SK-N-SH (cell line): ENCODE measurements around the gene BCL7C. TPM values are rescaled to one million over a fixed set of nuclear protein-coding genes. Genes with fewer than 3 reads are reported as not detected.

Experiments used
- CTCF ChIA-PET: fragments of 300-600, 350-600 bp; formaldehyde crosslinking; extraction: SDS; loops from one replicate; lab custom pipeline; 2021; lab: Yijun Ruan, JAX
- POLR2A ChIA-PET: fragments of 350-600 bp; sonication (Branson Sonifier 250); formaldehyde crosslinking; extraction: SDS; loops from one replicate; lab custom pipeline; 2020; ENCODE audit warnings: antibody characterized with exemption, inconsistent platforms; lab: Yijun Ruan, JAX
- DNase-seq: peaks from one replicate; pipeline ENCODE4 v3.0.0; 2012
- H2AFZ ChIP-seq: fragments of 200-600 bp; sonication (generic); 2 replicates; pipeline ENCODE4 v1.8.1; 2016; ENCODE audit warnings: antibody characterized with exemption, mild to moderate bottlenecking, low read depth
- H3F3A ChIP-seq: fragments of 200-600 bp; sonication (generic); replicated peaks from 2 replicates; pipeline ENCODE3; 2016; ENCODE audit warnings: antibody characterized with exemption, mild to moderate bottlenecking; ENCODE audit not compliant: insufficient read depth
- H3K27ac ChIP-seq, 2 experiments: fragments of 200-500 bp in 1 of 2; fragments of 200-600 bp in 1 of 2; sonication (Bioruptor generic) in 1 of 2; sonication (generic), shearing (Covaris generic) in 1 of 2; 2 replicates each; pipeline versions ENCODE4 v1.5.1 to v1.6.1; 2014 to 2016; ENCODE audit warnings: low read depth in 2 of 2, inconsistent platforms in 1 of 2, low read length in 1 of 2, mild to moderate bottlenecking in 1 of 2, mixed read lengths in 1 of 2
- H3K27me3 ChIP-seq: fragments of 200-600 bp; sonication (generic), shearing (Covaris generic); 2 replicates; pipeline ENCODE4 v1.6.1; 2016; ENCODE audit warnings: mixed run types; ENCODE audit not compliant: insufficient read depth
- H3K36me3 ChIP-seq, 2 experiments: fragments of 200-500 bp in 1 of 2; fragments of 200-600 bp in 1 of 2; sonication (Bioruptor generic) in 1 of 2; sonication (generic) in 1 of 2; replicated peaks in 1 of 2; 2 replicates each; pipeline versions ENCODE3 to v1.5.1; 2014 to 2016; ENCODE audit warnings: low read length in 1 of 2, mild to moderate bottlenecking in 1 of 2; ENCODE audit not compliant: insufficient read depth in 2 of 2, control insufficient read depth in 1 of 2
- H3K4me1 ChIP-seq, 2 experiments: fragments of 200-500 bp in 1 of 2; fragments of 200-600 bp in 1 of 2; sonication (Bioruptor generic) in 1 of 2; sonication (generic), shearing (Covaris generic) in 1 of 2; 2 replicates each; pipeline versions ENCODE4 v1.5.1 to v1.6.1; 2014 to 2016; ENCODE audit warnings: low read depth in 1 of 2, low read length in 1 of 2, mixed run types in 1 of 2; ENCODE audit not compliant: insufficient read depth in 2 of 2, control insufficient read depth in 1 of 2
- H3K4me2 ChIP-seq: fragments of 200-600 bp; sonication (generic), shearing (Covaris generic); 2 replicates; pipeline ENCODE4 v1.6.1; 2017; ENCODE audit warnings: mixed run types
- H3K4me3 ChIP-seq, 2 experiments: fragments of 200-500 bp in 1 of 2; fragments of 200-600 bp in 1 of 2; sonication (Bioruptor generic) in 1 of 2; sonication (generic), shearing (Covaris generic) in 1 of 2; 2 replicates each; pipeline versions ENCODE4 v1.5.1 to v1.8.1; 2014 to 2016; ENCODE audit warnings: low read depth in 2 of 2, inconsistent platforms in 1 of 2, low read length in 1 of 2, mild to moderate bottlenecking in 1 of 2, mixed read lengths in 1 of 2, moderate library complexity in 1 of 2
- H3K79me2 ChIP-seq: fragments of 200-600 bp; sonication (generic); 2 replicates; pipeline ENCODE4 v1.8.1; 2017; ENCODE audit warnings: mild to moderate bottlenecking; ENCODE audit not compliant: insufficient read depth
- H3K9ac ChIP-seq: fragments of 200-600 bp; sonication (generic); 2 replicates; pipeline ENCODE4 v1.6.1; 2017; ENCODE audit warnings: mixed run types
- H3K9me2 ChIP-seq: fragments of 200-600 bp; sonication (generic); 2 replicates; pipeline ENCODE4 v1.6.1; 2017; ENCODE audit warnings: mixed run types
- H3K9me3 ChIP-seq: fragments of 200-600 bp; sonication (generic); 2 replicates; pipeline ENCODE4 v1.6.1; 2017; ENCODE audit warnings: mixed run types, mild to moderate bottlenecking, moderate library complexity
- H4K20me1 ChIP-seq: fragments of 200-600 bp; sonication (generic); 2 replicates; pipeline ENCODE4 v1.6.1; 2017; ENCODE audit warnings: mild to moderate bottlenecking, mixed run types; ENCODE audit not compliant: insufficient read depth
- CHD2 ChIP-seq: fragments of 150-350 bp; IDR thresholded peaks from 2 replicates; pipeline ENCODE4 v1.6.1; 2018; ENCODE audit warnings: low read length; ENCODE audit not compliant: partially characterized antibody
- EP300 ChIP-seq, 2 experiments: IDR thresholded peaks; 2 replicates each; pipeline versions ENCODE4 v1.4.0 to v1.6.1; 2012; ENCODE audit warnings: borderline replicate concordance in 1 of 2, low read depth in 1 of 2, low read length in 1 of 2
- EZH2phosphoT487 ChIP-seq: fragments of 200-600 bp; sonication (generic); IDR thresholded peaks from 2 replicates; pipeline ENCODE4 v1.6.1; 2017; ENCODE audit warnings: low read depth, mixed run types, mild to moderate bottlenecking, antibody characterized with exemption, moderate library complexity, borderline replicate concordance
- FOSL2 ChIP-seq: IDR thresholded peaks from 2 replicates; pipeline ENCODE4 v1.4.0; 2012; ENCODE audit warnings: low read depth, mild to moderate bottlenecking, moderate library complexity, borderline replicate concordance
- NRF1 ChIP-seq: IDR thresholded peaks from 2 replicates; pipeline ENCODE4 v1.6.1; 2012; ENCODE audit warnings: low read depth, mild to moderate bottlenecking, low read length
- RAD21 ChIP-seq: IDR thresholded peaks from 2 replicates; pipeline ENCODE4 v1.6.1; 2012; ENCODE audit warnings: mild to moderate bottlenecking, low read length
- RCOR1 ChIP-seq: fragments of 150-350 bp; IDR thresholded peaks from 2 replicates; pipeline ENCODE4 v1.6.1; 2017; ENCODE audit warnings: antibody characterized with exemption, low read length
- RFX5 ChIP-seq: IDR thresholded peaks from 2 replicates; pipeline ENCODE4 v1.6.1; 2012; ENCODE audit warnings: mild to moderate bottlenecking, improper control_type of control experiment, low read length
- RXRA ChIP-seq: IDR thresholded peaks from 2 replicates; pipeline ENCODE4 v1.4.0; 2012; ENCODE audit warnings: low read depth, mild to moderate bottlenecking, borderline replicate concordance
- SIN3A ChIP-seq: IDR thresholded peaks from 2 replicates; pipeline ENCODE4 v1.6.1; 2012; ENCODE audit warnings: low read depth, mild to moderate bottlenecking, low read length, moderate library complexity, borderline replicate concordance
- TAF1 ChIP-seq: IDR thresholded peaks from 2 replicates; pipeline ENCODE4 v1.6.1; 2012; ENCODE audit warnings: low read depth, mild to moderate bottlenecking, low read length, moderate library complexity, borderline replicate concordance
- WGBS: methylation state at CpG from one replicate; pipeline ENCODE4 v1.1.6; 2017; ENCODE audit warnings: low lambda C conversion rate; 5-methylcytosine and 5-hydroxymethylcytosine counted together
- polyA plus RNA-seq, 3 experiments: library from polyadenylated mRNA; depleted of rRNA; stranded (reverse); fragments of >200 nt; gene quantifications; 2 replicates each; pipeline ENCODE4 v1.2.3, GENCODE V29; 2012
- TF ChIP-seq, protein P1 (sequence below): IDR thresholded peaks from 2 replicates; pipeline ENCODE4; 2012
- TF ChIP-seq, protein P2 (sequence below): IDR thresholded peaks from 2 replicates; pipeline ENCODE4 v1.4.0; 2012; ENCODE audit warnings: low read depth, borderline replicate concordance
- TF ChIP-seq, protein P3 (sequence below): IDR thresholded peaks from 2 replicates; pipeline ENCODE4 v1.4.0; 2012; ENCODE audit warnings: low read depth
- TF ChIP-seq, protein P4 (sequence below): fragments of 150-350 bp; IDR thresholded peaks from 2 replicates; pipeline ENCODE4 v1.6.1; 2017; ENCODE audit warnings: antibody characterized with exemption, low read length, low read depth, borderline replicate concordance
- TF ChIP-seq, protein P5 (sequence below): IDR thresholded peaks from 2 replicates; pipeline ENCODE4 v1.6.1; 2012; ENCODE audit warnings: mild to moderate bottlenecking, low read depth, low read length, moderate library complexity

BCL7C gene
- polyA plus RNA-seq, 1 of the 3 experiments (the other 2 are of a cell fraction): 56.3 TPM

DNA sequence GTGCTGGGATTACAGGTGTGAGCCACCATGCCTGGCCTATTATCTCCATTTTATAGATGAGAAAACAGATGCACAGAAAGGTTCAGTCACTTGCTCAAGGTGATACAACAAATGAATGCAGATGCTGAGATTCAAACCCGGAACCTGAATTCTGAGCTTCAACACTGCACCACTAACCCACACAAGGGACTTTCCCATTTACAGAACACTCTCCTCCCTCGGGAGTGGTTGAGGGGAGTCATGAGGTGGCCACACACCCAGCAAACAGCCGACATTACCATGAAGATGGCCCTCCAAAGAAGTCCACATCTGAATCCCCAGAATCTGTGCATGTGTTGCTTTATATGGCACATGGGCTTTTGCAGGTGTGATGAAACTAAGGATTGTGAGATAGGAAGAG lies 9.1 kb downstream of the BCL7C start (continued):
- TF ChIP-seq, protein P1, sequence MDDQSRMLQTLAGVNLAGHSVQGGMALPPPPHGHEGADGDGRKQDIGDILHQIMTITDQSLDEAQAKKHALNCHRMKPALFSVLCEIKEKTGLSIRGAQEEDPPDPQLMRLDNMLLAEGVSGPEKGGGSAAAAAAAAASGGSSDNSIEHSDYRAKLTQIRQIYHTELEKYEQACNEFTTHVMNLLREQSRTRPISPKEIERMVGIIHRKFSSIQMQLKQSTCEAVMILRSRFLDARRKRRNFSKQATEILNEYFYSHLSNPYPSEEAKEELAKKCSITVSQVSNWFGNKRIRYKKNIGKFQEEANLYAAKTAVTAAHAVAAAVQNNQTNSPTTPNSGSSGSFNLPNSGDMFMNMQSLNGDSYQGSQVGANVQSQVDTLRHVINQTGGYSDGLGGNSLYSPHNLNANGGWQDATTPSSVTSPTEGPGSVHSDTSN: no peak
- no peak for TF ChIP-seq EZH2phosphoT487
- TF ChIP-seq, protein P2, sequence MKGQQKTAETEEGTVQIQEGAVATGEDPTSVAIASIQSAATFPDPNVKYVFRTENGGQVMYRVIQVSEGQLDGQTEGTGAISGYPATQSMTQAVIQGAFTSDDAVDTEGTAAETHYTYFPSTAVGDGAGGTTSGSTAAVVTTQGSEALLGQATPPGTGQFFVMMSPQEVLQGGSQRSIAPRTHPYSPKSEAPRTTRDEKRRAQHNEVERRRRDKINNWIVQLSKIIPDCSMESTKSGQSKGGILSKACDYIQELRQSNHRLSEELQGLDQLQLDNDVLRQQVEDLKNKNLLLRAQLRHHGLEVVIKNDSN: no peak
- TF ChIP-seq SIN3A: no peak
- TF ChIP-seq RCOR1: no peak
- TF ChIP-seq TAF1: no peak
- no peak for TF ChIP-seq CHD2
- TF ChIP-seq, all 33 proteins: peak for 0

DNA sequence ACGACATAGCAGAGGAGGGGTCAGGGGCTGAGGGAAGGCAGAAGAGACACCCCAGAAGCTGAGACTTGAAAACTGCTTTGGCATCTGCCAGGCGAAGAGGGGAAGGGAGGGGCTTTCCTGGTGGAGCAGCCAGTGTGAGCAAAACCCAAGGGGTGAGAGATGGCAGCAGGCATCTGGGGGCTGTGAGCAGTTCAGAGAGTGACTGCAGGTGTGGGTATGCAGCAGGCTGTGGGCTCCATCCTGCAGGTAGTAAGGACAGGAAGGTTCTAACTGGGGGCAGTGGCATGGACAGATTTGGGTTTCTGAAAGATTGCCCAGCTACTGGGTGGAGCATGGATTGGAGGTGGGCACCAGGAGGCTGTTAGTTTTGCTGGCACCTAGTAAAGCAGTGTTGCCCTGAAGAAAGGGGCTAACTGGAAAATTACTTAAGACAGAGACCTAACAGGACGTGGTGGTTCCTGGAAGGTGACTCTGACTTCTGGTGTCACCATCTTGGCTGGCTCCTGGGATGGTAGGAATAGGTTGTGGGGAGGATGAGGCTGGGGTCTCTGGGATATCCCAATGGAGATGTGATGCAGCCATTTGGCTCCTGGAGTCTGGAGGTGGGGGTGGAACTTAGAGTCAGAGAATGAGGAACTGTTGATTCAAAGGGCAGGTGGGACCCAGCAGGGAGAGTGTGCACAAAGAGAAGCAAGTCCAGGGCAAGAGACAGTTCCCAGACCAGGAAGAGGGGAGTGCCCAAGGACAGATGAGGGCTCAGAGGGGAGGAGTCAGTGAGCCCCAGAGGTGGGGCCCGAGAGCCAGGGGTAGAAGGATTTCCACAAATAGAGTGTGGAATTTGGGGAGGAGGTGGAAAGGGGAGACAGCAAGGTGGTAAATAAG lies 11.2 kb downstream of the BCL7C start:
- Histone ChIP-seq H3F3A (peaks cover 9% of the 10 kb centered on the region), H3K36me3 (peaks cover 8 to 21% of the 10 kb centered on the region in 2 experiments), H3K4me1 (no peaks in the 10 kb centered on the region), H3K9me2 (no peaks in the 10 kb centered on the region), H3K9ac (no peak overlapping the region), H2AFZ (no peak overlapping the region), H3K4me3 (no peak overlapping the region), H3K79me2 (peaks cover 21% of the 10 kb centered on the region), H3K4me2 (no peak overlapping the region), H3K9me3 (no peaks in the 10 kb centered on the region), H3K27me3 (no peaks in the 10 kb centered on the region), H3K27ac (no peak overlapping the region; a peak in 1 of 4 replicates), H4K20me1 (no peaks in the 10 kb centered on the region)
- CTCF ChIA-PET: no interaction called here
- DNase-seq: no peak
- WGBS: 91% methylated on average over 4 of the region's 4 CpGs
- POLR2A ChIA-PET: no interaction called here
- no peak for TF ChIP-seq FOSL2
- TF ChIP-seq, protein P3, sequence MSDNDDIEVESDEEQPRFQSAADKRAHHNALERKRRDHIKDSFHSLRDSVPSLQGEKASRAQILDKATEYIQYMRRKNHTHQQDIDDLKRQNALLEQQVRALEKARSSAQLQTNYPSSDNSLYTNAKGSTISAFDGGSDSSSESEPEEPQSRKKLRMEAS: no peak
- TF ChIP-seq NRF1: no peak
- TF ChIP-seq RFX5: no peak
- TF ChIP-seq, protein P4, sequence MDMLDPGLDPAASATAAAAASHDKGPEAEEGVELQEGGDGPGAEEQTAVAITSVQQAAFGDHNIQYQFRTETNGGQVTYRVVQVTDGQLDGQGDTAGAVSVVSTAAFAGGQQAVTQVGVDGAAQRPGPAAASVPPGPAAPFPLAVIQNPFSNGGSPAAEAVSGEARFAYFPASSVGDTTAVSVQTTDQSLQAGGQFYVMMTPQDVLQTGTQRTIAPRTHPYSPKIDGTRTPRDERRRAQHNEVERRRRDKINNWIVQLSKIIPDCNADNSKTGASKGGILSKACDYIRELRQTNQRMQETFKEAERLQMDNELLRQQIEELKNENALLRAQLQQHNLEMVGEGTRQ: no peak
- TF ChIP-seq RXRA: no peak
- TF ChIP-seq RAD21: no peak
- no peak for TF ChIP-seq EP300 (IDR thresholded peaks at IDR 0.05; ENCODE audit: borderline replicate concordance in 1 of 2, low read depth in 1 of 2, low read length in 1 of 2)
- TF ChIP-seq, protein P1: no peak
- TF ChIP-seq, protein P5, sequence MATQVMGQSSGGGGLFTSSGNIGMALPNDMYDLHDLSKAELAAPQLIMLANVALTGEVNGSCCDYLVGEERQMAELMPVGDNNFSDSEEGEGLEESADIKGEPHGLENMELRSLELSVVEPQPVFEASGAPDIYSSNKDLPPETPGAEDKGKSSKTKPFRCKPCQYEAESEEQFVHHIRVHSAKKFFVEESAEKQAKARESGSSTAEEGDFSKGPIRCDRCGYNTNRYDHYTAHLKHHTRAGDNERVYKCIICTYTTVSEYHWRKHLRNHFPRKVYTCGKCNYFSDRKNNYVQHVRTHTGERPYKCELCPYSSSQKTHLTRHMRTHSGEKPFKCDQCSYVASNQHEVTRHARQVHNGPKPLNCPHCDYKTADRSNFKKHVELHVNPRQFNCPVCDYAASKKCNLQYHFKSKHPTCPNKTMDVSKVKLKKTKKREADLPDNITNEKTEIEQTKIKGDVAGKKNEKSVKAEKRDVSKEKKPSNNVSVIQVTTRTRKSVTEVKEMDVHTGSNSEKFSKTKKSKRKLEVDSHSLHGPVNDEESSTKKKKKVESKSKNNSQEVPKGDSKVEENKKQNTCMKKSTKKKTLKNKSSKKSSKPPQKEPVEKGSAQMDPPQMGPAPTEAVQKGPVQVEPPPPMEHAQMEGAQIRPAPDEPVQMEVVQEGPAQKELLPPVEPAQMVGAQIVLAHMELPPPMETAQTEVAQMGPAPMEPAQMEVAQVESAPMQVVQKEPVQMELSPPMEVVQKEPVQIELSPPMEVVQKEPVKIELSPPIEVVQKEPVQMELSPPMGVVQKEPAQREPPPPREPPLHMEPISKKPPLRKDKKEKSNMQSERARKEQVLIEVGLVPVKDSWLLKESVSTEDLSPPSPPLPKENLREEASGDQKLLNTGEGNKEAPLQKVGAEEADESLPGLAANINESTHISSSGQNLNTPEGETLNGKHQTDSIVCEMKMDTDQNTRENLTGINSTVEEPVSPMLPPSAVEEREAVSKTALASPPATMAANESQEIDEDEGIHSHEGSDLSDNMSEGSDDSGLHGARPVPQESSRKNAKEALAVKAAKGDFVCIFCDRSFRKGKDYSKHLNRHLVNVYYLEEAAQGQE: no peak
